K562 (cell line): ENCODE data around the gene BLTP3B. TPM values are rescaled to one million over a fixed set of nuclear protein-coding genes. Genes with fewer than 3 reads are reported as not detected.
"Not testable (repeated sequence)": the region's sequence is repeated elsewhere in the genome, so short reads cannot be mapped to it uniquely, and the experiment has no call there.

Experiments used
- ATAC-seq: fragments of 200-7000 bp; cut with Tn5 transposase; 3 replicates; pipeline ENCODE4 v1.9.1; 2020; ENCODE audit warnings: moderate library complexity
- BruUV-seq: library from RNA; stranded (reverse); fragments of 400-500 nt; replicated peaks from 2 replicates; lab custom pipeline; 2021; lab: Mats Ljungman, UMichigan
- CTCF ChIA-PET: fragments of 300-600 bp; formaldehyde crosslinking; extraction: SDS; loops from one replicate; lab custom pipeline; 2021; ENCODE audit warnings: low intra/inter-chr PET ratio; lab: Yijun Ruan, JAX
- POLR2A ChIA-PET: fragments of 300-600, 350-650 bp; sonication (Branson Sonifier 250); formaldehyde crosslinking; extraction: SDS; loops from one replicate; lab custom pipeline; 2021; ENCODE audit warnings: antibody characterized with exemption, inconsistent platforms; lab: Yijun Ruan, JAX
- DNase-seq, 4 experiments: peaks; one replicate each; pipeline versions ENCODE4 v3.0.0 to v3.0.0-alpha.2; 2011 to 2018; ENCODE audit warnings: low spot score in 3 of 4, mixed read lengths in 3 of 4; ENCODE audit errors: extremely low read depth in 1 of 4
- FAIRE-seq: peaks from 2 replicates; lab custom pipeline; 2011; peaks lifted over from hg19 to GRCh38; lab: Jason Lieb, UNC
- H2AFZ ChIP-seq: 2 replicates; pipeline ENCODE4 v1.6.0; 2011; ENCODE audit warnings: low read depth, low read length, control low read depth, inconsistent platforms
- H3K27ac ChIP-seq: fragments of 200-600 bp; 3 replicates; pipeline ENCODE4 v1.8.0; 2011; ENCODE audit warnings: low read depth, mild to moderate bottlenecking, control low read depth, inconsistent platforms, low read length, moderate library complexity, mixed read lengths; ENCODE audit errors: extremely low read depth
- H3K27me3 ChIP-seq, 2 experiments: fragments of 300-600 bp in 1 of 2; 2 replicates in 1 of 2; 3 replicates in 1 of 2; pipeline versions ENCODE4 v1.6.0 to v1.8.0; 2011; ENCODE audit warnings: inconsistent platforms in 2 of 2, low read length in 2 of 2, mild to moderate bottlenecking in 1 of 2, mixed read lengths in 1 of 2, moderate library complexity in 1 of 2; ENCODE audit not compliant: control insufficient read depth in 2 of 2, insufficient read depth in 2 of 2
- H3K36me3 ChIP-seq: fragments of 300-600 bp; 3 replicates; pipeline ENCODE4 v1.8.0; 2011; ENCODE audit warnings: mild to moderate bottlenecking, low read length, inconsistent platforms; ENCODE audit not compliant: control insufficient read depth, insufficient read depth
- H3K4me1 ChIP-seq, 2 experiments: fragments of 200-600 bp in 1 of 2; replicated peaks in 1 of 2; 2 replicates in 1 of 2; 3 replicates in 1 of 2; pipeline versions ENCODE4 v1.5.1 to v1.8.0; 2011; ENCODE audit warnings: inconsistent platforms in 2 of 2, low read length in 2 of 2, mild to moderate bottlenecking in 1 of 2, mixed read lengths in 1 of 2, moderate library complexity in 1 of 2; ENCODE audit not compliant: control insufficient read depth in 2 of 2, insufficient read depth in 2 of 2
- H3K4me2 ChIP-seq: 2 replicates; pipeline ENCODE4 v1.6.1; 2011; ENCODE audit warnings: low read length, control low read depth, inconsistent platforms, mixed read lengths; ENCODE audit not compliant: insufficient read depth
- H3K4me3 ChIP-seq: fragments of 200-600 bp; sonication (generic), shearing (Covaris generic); 2 replicates; pipeline ENCODE4 v1.5.1; 2016; ENCODE audit warnings: control low read depth, inconsistent platforms
- H3K79me2 ChIP-seq: fragments of 200-600 bp; 3 replicates; pipeline ENCODE4 v1.8.0; 2011; ENCODE audit warnings: low read length, inconsistent platforms; ENCODE audit not compliant: control insufficient read depth, insufficient read depth
- H3K9ac ChIP-seq, 2 experiments: 2 replicates each; pipeline versions ENCODE4 v1.6.0 to v1.6.1; 2011; ENCODE audit warnings: low read depth in 2 of 2, low read length in 2 of 2, control low read depth in 1 of 2, inconsistent platforms in 1 of 2, mild to moderate bottlenecking in 1 of 2, mixed read lengths in 1 of 2; ENCODE audit not compliant: insufficient read depth in 1 of 2
- H3K9me1 ChIP-seq: one replicate; pipeline ENCODE4 v1.6.0; 2011; ENCODE audit warnings: inconsistent platforms, mild to moderate bottlenecking, low read length, moderate library complexity; ENCODE audit not compliant: control insufficient read depth, insufficient read depth
- H3K9me3 ChIP-seq: replicated peaks from 2 replicates; pipeline ENCODE4 v1.5.1; 2011; ENCODE audit warnings: low read depth, low read length, inconsistent platforms; ENCODE audit not compliant: control insufficient read depth, insufficient read depth
- H4K20me1 ChIP-seq: replicated peaks from 2 replicates; pipeline ENCODE4 v1.6.1; 2011; ENCODE audit warnings: low read length, inconsistent platforms, mixed read lengths; ENCODE audit not compliant: control insufficient read depth, insufficient read depth
- ZBTB40 ChIP-seq, 2 experiments: fragments of 450-650 bp in 1 of 2; sonication (generic) in 1 of 2; formaldehyde crosslinking in 1 of 2; IDR thresholded peaks; 2 replicates each; pipeline versions ENCODE4 v1.7.1 to v1.9.0; 2016 to 2022; ENCODE audit warnings: inconsistent platforms in 1 of 2, mild to moderate bottlenecking in 1 of 2, missing genetic modification reagents in 1 of 2
- ZBTB5 ChIP-seq: fragments of 450-650 bp; IDR thresholded peaks from 2 replicates; pipeline ENCODE4 v1.6.1; 2017; ENCODE audit warnings: antibody characterized with exemption
- ZNF316 ChIP-seq: fragments of 450-650 bp; IDR thresholded peaks from 2 replicates; pipeline ENCODE4 v1.6.1; 2016
- WGBS: fragments of 100-300 bp; shearing (Covaris generic); methylation state at CpG from one replicate; pipeline ENCODE4 v1.1.6; 2016; ENCODE audit warnings: low coverage, mixed read lengths; ENCODE audit not compliant: insufficient coverage; ENCODE audit errors: missing lambda C conversion rate; 5-methylcytosine and 5-hydroxymethylcytosine counted together
- in situ Hi-C: fragments of 300-500 bp; cut with MboI; formaldehyde crosslinking; loops from 4 replicates; pipeline ENCODE4 v1.15.0; 2018; ENCODE audit warnings: inconsistent platforms, mixed read lengths
- intact Hi-C: fragments of 100-400 bp; cut with micrococcal nuclease; formaldehyde crosslinking; loops from 2 replicates; pipeline ENCODE4 v1.14.2; 2022
- polyA plus RNA-seq, 8 experiments: library from polyadenylated mRNA; depleted of rRNA in 4 of 8; stranded (reverse) in 5 of 8; unstranded in 3 of 8; fragments of >200 nt; fragmentation: Nextera tagmentation in 2 of 8; fragmentation: Illumina TruSeq in 1 of 8; extraction: Ambion mirVana in 2 of 8; extraction: Trizol in 1 of 8; gene quantifications; 2 replicates each; pipeline versions ENCODE4 v1.2.1 to v1.2.3, GENCODE V29; 2011 to 2014; ENCODE audit warnings: inconsistent platforms in 1 of 8, missing spikeins in 1 of 8
- total RNA-seq, 7 experiments: library from RNA; depleted of rRNA in 6 of 7; stranded (reverse); fragments of >200 nt in 6 of 7; fragmentation: Illumina TruSeq in 2 of 7; extraction: Trizol in 2 of 7; gene quantifications; 2 replicates each; pipeline versions ENCODE4 v1.2.1 to v1.2.3, GENCODE V29; 2011 to 2021; ENCODE audit warnings: low replicate concordance in 1 of 7

Gene BLTP3B
- total and polyA plus RNA-seq, 9 of the 15 experiments (the other 6 are each of a cell fraction or from before 2014, with no cell fraction given) = 3.9 to 27.4 (median 19.7) TPM

DNA sequence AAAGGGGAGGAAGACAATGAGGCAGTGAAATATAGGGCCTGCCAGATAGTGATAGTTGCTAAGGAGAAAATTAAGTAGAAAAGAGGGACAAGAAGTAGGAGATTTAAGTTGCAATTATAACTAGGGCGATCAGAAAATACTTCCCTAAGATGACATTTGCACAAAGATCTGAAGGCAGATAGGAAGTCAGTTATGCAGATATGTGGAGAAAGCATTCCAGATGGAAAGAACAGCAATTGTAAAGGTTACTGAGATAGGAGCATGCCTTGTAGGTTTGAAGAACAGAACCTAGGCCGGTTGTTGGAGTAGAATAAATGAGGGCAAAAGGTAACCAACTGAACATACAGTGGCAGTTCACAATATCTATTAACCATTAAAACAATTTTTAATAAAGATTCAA is 36.6 kb upstream of the BLTP3B start (continued):
- TF ChIP-seq ZBTB5 = no peak
- no peak for TF ChIP-seq ZBTB40 (IDR thresholded peaks at IDR 0.05)
- no peak for TF ChIP-seq ZBTB40 (CRISPR knock-in tag; IDR thresholded peaks at IDR 0.05)
- TF ChIP-seq ZNF316 = no peak
- TF ChIP-seq, all 486 proteins: peak for 0

DNA sequence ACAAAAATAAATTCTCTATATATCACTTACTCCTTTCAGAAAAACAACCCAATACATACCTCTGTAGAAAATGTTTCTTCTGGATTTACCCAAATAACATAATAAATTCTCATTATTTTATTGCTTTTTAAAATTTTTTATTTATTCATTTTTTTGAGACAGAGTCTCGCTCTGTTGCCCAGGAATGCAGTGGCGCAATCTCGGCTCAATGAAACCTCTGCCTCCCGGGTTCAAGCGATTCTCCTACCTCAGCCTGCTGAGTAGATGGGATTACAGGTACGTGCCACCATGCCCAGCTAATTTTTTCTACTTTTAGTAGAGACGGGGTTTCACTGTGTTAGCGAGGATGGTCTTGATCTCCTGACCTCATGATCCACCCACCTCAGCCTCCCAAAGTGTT is 33.8 kb upstream of the BLTP3B start:
- H3K9me3 ChIP-seq, H3K9ac ChIP-seq, H3K27me3 ChIP-seq, ATAC-seq, in situ Hi-C loops, H3K4me1 ChIP-seq, DNase-seq, H3K79me2 ChIP-seq, intact Hi-C loops, H2AFZ ChIP-seq, H3K4me2 ChIP-seq, H4K20me1 ChIP-seq, H3K27ac ChIP-seq, BruUV-seq, H3K9me1 ChIP-seq, H3K36me3 ChIP-seq, H3K4me3 ChIP-seq, POLR2A ChIA-PET, FAIRE-seq, CTCF ChIA-PET: not testable (repeated sequence)
- WGBS = 85% methylated on average over 8 of the region's 8 CpGs
